GM04504 (cell line): ENCODE measurements around the gene SRPK3.

ENCODE experiments used
- DNase-seq: peaks from one replicate; pipeline ENCODE4 v3.0.0-alpha.2; 2012; ENCODE audit warnings: low read depth

The SRPK3 gene

GRCh38 chrX:153831429-153832150 is 50.7 kb downstream of the SRPK3 start:
- DNase-seq = no peak

GRCh38 chrX:153832728-153833127 is 51.9 kb downstream of the SRPK3 start:
- no peak for DNase-seq
